Activated CD4-positive, alpha-beta T cell treated with anti-CD3 and anti-CD28 coated beads, Interleukin-2, amount 50 U/mL, for 4 hours (primary cell): ENCODE measurements around the gene YIPF1.
A peak's percentile ranks its signal among the peaks of the same experiment; 100 is the strongest.
"Not testable (repeated sequence)": the region's sequence is repeated elsewhere in the genome, so short reads cannot be mapped to it uniquely, and the experiment has no call there.

Experiments
- DNase-seq, 2 experiments: peaks; one replicate each; pipeline ENCODE4 v3.0.0-alpha.2; 2020

Gene YIPF1

GRCh38 chr1:53893999-53894636, 4.5 kb upstream of the YIPF1 start, which contains the start of gene DIO1:
DIO1 (plus strand) TSS chr1:53894187; CDS start chr1:53894211, 24 bp downstream.
- no peak for DNase-seq

GRCh38 chr1:53892911-53893310, 3.3 kb upstream of the YIPF1 start:
- DNase-seq: no peak

DNA sequence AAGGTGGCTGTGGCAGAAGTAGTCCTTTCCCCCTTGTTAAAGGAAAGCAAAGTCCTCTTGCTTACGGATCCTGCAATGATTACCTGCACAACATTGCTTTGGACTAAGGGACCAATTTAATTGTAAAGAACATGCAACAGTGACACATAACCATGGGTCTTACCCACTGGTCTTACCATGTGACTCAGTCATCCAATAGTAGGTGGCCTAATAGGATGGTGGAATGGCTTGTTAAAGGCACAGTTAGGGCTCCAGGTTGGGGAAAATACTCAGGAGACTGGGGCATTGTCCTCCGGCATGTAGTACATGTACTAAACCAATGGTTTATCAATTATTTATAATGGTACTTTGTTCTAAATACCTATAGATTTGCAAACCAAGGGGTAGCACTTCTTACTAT, 2.1 kb upstream of the YIPF1 start:
- DNase-seq: no peak

GRCh38 chr1:53891018-53891417, 1.4 kb upstream of the YIPF1 start:
- DNase-seq: no peak

DNA sequence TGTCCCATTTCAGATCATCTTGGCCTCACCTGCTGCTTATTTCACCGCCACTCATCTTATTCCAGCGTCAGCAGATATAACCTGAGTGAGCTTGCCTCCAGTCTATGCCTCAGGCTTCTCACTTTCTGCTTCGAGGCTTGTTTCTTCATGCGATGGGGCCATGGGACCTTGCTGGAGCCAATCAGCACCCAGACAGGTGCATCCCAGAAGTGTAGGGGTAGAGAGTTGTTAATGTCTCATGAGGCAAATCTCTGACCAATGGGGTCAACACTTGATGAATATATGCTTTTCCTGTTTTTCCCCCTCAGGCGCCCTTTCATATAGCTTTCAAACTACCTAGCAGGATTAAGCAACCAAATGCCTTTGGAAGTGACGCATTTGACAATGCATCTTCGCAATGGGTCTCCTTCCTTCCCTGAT, 935 bp upstream of the YIPF1 start:
- no peak for DNase-seq

DNA sequence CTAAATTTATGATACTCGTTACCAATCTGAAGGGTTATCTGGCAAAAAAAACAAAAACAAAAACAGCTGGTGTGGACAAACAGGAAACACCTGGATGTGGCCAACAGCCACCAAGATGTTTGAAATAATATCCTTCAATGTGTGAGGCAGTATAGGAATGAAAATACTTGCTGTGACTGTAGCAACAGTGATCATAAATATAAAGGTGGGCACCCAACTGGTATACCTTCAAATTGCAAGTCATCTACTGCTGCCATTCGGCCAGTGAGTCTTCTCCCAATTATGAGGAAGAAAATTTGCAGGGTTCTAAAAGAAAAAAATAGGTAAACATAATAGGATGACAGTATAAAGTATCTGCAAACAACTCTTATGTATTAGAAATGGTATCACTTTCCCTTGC, 916 bp downstream of the YIPF1 start:
- no peak for DNase-seq

DNA sequence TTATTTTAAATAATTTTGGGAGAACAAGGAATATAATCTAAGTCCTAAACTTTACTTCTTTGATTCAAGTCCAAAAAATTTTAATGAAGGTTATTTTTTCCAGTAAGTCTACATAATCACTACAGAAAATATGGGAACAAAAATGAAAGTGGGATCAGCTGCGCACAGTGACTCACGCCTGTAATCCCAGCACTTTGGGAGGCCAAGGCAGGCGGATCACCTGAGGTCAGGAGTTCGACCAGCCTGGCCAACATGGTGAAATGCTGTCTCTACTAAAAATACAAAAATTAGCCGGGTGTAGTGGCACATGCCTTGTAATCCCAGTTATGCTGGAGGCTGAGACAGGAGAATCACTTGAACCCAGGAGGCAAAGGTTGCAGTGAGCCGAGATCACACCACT, 6.0 kb downstream of the YIPF1 start:
- not testable (repeated sequence) for DNase-seq

GRCh38 chr1:53881853-53882252, 7.7 kb downstream of the YIPF1 start:
- not testable (repeated sequence) for DNase-seq

- DNase-seq: no peak
Measured at GRCh38 chr1:53878492-53879105, 11.0 kb downstream of the YIPF1 start.

GRCh38 chr1:53875150-53875549, 14.4 kb downstream of the YIPF1 start:
- not testable (repeated sequence) for DNase-seq

GRCh38 chr1:53871773-53872484, 17.7 kb downstream of the YIPF1 start:
- no peak for DNase-seq

GRCh38 chr1:53871221-53871620, 18.4 kb downstream of the YIPF1 start:
- no peak for DNase-seq

DNA sequence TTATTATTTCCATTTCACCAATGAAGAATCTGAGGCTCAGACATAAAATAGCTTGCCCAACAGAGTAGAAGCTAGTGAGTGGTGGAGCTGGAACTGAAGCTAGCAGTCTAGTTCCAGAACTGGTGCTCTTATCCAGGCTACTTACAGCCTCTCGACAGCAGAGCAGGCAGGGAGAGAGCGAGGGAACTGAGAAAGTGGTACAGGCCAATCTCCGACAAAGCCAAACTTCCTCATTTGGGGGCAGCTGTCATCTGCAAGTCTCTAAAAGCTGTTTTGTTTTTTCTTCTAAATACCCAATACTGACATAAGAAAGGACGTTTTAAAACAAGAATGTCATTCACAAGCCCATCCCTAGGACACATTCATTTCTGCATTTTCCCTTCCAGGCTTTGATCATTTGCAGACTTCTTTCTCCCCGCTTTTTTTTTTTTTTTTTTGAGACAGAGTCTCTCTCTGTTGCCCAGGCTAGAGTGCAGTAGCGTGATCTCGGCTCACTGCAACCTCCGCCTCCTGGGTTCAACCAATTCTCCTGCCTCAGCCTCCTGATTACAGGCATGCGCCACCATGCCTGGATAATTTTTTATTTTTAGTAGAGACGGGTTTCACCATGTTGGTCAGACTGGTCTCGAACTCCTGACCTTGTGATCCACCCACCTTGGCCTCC, 20.0 kb downstream of the YIPF1 start:
- no peak for DNase-seq

GRCh38 chr1:53868565-53868964, 21.0 kb downstream of the YIPF1 start:
- no peak for DNase-seq

DNA sequence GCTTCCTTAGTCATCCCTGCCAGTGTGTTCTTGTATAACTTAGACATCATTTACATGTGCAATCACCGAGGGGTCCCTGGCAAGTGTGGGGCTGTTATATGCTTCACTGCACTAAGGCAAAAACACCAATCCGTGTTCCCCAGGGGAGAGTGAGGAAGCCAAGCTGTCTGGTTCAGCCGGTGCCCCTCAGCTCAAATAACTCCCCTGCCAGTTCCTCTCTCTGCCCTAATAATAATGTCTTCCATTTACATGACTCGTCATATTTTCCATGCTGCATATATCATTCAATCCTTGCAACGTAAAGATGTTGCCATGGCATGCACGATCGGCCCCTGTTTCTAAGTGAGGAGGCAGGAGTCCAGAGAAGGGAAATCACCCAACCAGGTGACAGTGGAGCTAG, 27.1 kb downstream of the YIPF1 start:
- no peak for DNase-seq

- DNase-seq: peak; percentile 31 to 40
Measured at GRCh38 chr1:53860967-53861411, 28.6 kb downstream of the YIPF1 start.

GRCh38 chr1:53851571-53852285, 37.9 kb downstream of the YIPF1 start:
- DNase-seq: no peak

DNA sequence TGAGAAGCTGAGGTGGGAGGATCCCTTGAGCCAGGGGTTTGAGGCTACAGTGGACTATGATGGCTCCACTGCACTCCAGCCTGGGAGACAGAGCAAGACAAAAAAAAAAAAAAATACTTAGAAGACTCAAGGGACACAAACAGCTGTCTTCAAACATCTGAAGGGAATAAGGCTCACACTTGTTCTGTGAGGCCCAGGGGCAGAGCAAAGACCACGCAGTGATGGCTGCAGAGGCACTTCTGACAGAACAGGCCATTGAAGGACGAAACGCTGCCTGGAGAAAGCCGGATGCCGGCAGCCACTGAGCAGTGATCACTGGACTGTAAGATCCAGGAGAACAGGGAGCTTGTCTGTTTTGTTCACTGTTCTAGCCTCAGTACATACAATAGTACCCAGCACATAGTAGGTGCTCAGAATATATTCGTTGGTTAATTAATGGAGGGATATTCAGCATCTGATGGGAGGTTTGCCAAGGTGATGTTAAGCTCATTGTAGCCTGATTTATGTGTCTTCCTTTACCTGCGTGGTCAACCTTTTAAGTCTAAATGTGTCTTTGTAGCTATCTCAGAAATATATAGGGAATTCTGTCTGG, 39.4 kb downstream of the YIPF1 start:
- DNase-seq: no peak

DNA sequence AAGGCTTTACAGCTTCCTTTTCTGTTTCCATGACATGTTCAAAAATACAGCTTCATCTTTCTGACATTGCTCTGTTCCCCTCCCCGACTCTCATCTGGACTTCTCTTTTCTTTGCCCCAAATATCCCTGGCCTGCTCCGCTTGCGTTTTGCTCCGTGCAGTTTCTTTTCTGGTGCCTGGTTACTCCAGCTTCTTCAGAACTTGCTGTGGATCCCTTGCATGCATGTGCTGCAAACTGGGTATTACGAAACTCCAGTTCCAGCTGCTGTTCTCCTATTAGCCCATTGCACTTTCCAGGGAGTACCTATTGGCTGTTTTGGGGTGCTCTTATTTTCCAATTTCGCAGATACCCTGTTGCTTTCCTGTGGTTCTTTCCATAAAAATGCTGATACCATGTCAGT, 41.6 kb downstream of the YIPF1 start:
- no peak for DNase-seq

- no peak for DNase-seq
Measured at GRCh38 chr1:53842347-53842746, 47.2 kb downstream of the YIPF1 start.

GRCh38 chr1:53838654-53838974, 51.0 kb downstream of the YIPF1 start:
- no peak for DNase-seq

DNA sequence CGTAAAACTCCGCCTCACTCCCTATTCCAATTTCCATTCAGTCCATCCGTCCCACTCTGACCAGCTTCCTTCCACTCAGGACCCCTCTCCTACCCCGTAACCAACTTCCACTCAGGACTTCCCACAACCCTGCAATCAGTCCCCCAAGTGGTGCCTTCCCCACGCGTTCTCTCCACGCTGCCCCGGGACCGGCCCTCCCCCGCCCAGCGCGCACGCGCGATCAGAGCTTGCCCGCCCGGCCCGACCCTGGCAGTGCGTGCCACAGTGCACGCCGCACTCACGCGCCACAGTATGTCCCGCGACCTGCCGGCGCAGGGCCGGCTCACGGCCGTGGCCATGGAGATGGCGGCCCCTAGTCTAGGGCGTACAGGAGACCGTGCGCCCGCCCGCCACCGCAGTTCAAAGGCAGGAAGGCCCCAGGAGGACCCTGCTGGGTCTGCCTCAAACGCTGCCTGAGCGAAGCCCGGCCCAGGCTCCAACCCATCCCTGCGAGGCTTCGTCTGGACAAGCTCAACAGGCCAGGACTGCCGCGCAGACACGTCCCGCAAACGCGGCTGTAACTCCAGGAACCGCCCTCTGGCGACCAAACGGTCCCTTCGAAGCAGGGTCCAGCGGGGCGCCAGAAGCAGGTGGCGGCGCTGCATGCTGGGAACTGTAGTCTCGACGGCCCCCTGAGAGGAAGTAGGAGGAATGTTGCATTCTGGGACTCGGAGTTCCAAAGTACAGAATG, 51.5 kb downstream of the YIPF1 start, which contains the start of gene NDC1:
Gene NDC1, minus strand, starts transcription at position 373 of the 730 bp plus-strand sequence. Its CDS starts 35 bp downstream, at position 338.
- DNase-seq: peak; percentile 82 to 86
